GM12878 (cell line): ENCODE measurements around the gene RHOG. TPM values are rescaled to one million over a fixed set of nuclear protein-coding genes. Genes with fewer than 3 reads are reported as not detected.

Source experiments
- ATAC-seq: fragments of 200-7000 bp; cut with Tn5 transposase; 3 replicates; pipeline ENCODE4 v1.9.1; 2020; ENCODE audit warnings: mild to moderate bottlenecking, moderate library complexity
- BruUV-seq: library from RNA; stranded (reverse); fragments of 400-500 nt; replicated peaks from 2 replicates; lab custom pipeline; 2021; lab: Mats Ljungman, UMichigan
- CTCF ChIA-PET: fragments of 300-600 bp; sonication (Branson Sonifier 250); formaldehyde crosslinking; extraction: SDS; loops from one replicate; lab custom pipeline; 2021; ENCODE audit warnings: inconsistent platforms; lab: Yijun Ruan, JAX
- POLR2A ChIA-PET: fragments of 350-600 bp; formaldehyde crosslinking; extraction: SDS; loops from one replicate; lab custom pipeline; 2021; ENCODE audit warnings: inconsistent platforms; lab: Charles Lee
- RAD21 ChIA-PET: fragments of 300-600 bp; sonication (Branson Sonifier 250); formaldehyde crosslinking; loops from one replicate; lab custom pipeline; 2023; ENCODE audit warnings: antibody characterized with exemption; ENCODE audit not compliant: unreplicated experiment; lab: Charles Lee
- SMC1A ChIA-PET: fragments of 300-600 bp; sonication (Branson Sonifier 250); formaldehyde crosslinking; loops from one replicate; lab custom pipeline; 2023; ENCODE audit not compliant: unreplicated experiment, uncharacterized antibody; lab: Charles Lee
- DNase-seq: peaks from one replicate; pipeline ENCODE4 v3.0.0-alpha.2; 2011; ENCODE audit warnings: low read depth, low spot score
- FAIRE-seq: peaks from 3 replicates; lab custom pipeline; 2011; peaks lifted over from hg19 to GRCh38; lab: Jason Lieb, UNC
- H2AFZ ChIP-seq: 2 replicates; pipeline ENCODE4 v1.6.0; 2011; ENCODE audit warnings: low read depth, low read length, control low read depth; ENCODE audit not compliant: control insufficient read depth
- H3K27ac ChIP-seq: 2 replicates; pipeline ENCODE4 v1.5.1; 2011; ENCODE audit warnings: control low read depth; ENCODE audit not compliant: control insufficient read depth, insufficient read depth
- H3K27me3 ChIP-seq, 2 experiments: replicated peaks in 1 of 2; 2 replicates each; pipeline versions ENCODE4 v1.6.0 to v1.6.1; 2011; ENCODE audit warnings: low read length in 1 of 2; ENCODE audit not compliant: control insufficient read depth in 2 of 2, insufficient read depth in 2 of 2
- H3K36me3 ChIP-seq, 2 experiments: 2 replicates each; pipeline ENCODE4 v1.5.1; 2011; ENCODE audit warnings: low read length in 1 of 2; ENCODE audit not compliant: control insufficient read depth in 2 of 2, insufficient read depth in 2 of 2
- H3K4me1 ChIP-seq: 2 replicates; pipeline ENCODE4 v1.6.1; 2011; ENCODE audit warnings: mild to moderate bottlenecking, low read length, moderate library complexity, mixed read lengths; ENCODE audit not compliant: control insufficient read depth, insufficient read depth
- H3K4me2 ChIP-seq: 2 replicates; pipeline ENCODE4 v1.6.0; 2011; ENCODE audit warnings: control low read depth; ENCODE audit not compliant: control insufficient read depth, insufficient read depth
- H3K4me3 ChIP-seq: fragments of 200-600 bp; sonication (generic); 2 replicates; pipeline ENCODE4 v1.5.1; 2016
- H3K79me2 ChIP-seq: 2 replicates; pipeline ENCODE4 v1.6.0; 2011; ENCODE audit warnings: low read length; ENCODE audit not compliant: control insufficient read depth, insufficient read depth
- H3K9ac ChIP-seq: 2 replicates; pipeline ENCODE4 v1.8.0; 2011; ENCODE audit warnings: low read length, control low read depth, mixed read lengths; ENCODE audit not compliant: control insufficient read depth, insufficient read depth
- H3K9me3 ChIP-seq: replicated peaks from 3 replicates; pipeline ENCODE4 v1.5.1; 2011; ENCODE audit warnings: mild to moderate bottlenecking, low read length; ENCODE audit not compliant: control insufficient read depth, insufficient read depth
- H4K20me1 ChIP-seq: 2 replicates; pipeline ENCODE4 v1.6.0; 2011; ENCODE audit not compliant: control insufficient read depth, insufficient read depth
- FOS ChIP-seq: IDR thresholded peaks from 3 replicates; pipeline ENCODE4 v1.6.1; 2011; ENCODE audit warnings: borderline replicate concordance; ENCODE audit not compliant: insufficient read length; ENCODE audit errors: extremely low read depth
- HDGF ChIP-seq: fragments of 450-650 bp; IDR thresholded peaks from 2 replicates; pipeline ENCODE4 v1.6.1; 2016; ENCODE audit warnings: antibody characterized with exemption
- LARP7 ChIP-seq: fragments of 450-650 bp; IDR thresholded peaks from 2 replicates; pipeline ENCODE4 v1.6.1; 2017; ENCODE audit warnings: mild to moderate bottlenecking
- MTA3 ChIP-seq: IDR thresholded peaks from 2 replicates; pipeline ENCODE4 v1.6.1; 2012; ENCODE audit warnings: low read length, inconsistent platforms, borderline replicate concordance
- PML ChIP-seq: IDR thresholded peaks from 2 replicates; pipeline ENCODE4 v1.6.1; 2012; ENCODE audit warnings: low read length, inconsistent platforms
- RELA ChIP-seq: fragments of 450-650 bp; IDR thresholded peaks from 2 replicates; pipeline ENCODE4 v1.8.0; 2014; ENCODE audit warnings: borderline replicate concordance; ENCODE audit not compliant: partially characterized antibody
- SIN3A ChIP-seq: IDR thresholded peaks from 2 replicates; pipeline ENCODE4 v1.6.1; 2012; ENCODE audit warnings: low read depth, low read length, improper control_type of control experiment
- SREBF1 ChIP-seq: IDR thresholded peaks from 2 replicates; pipeline ENCODE4 v1.6.1; 2012; ENCODE audit warnings: mild to moderate bottlenecking, low read length
- TAF1 ChIP-seq: IDR thresholded peaks from 2 replicates; pipeline ENCODE4 v1.6.1; 2011; ENCODE audit warnings: mild to moderate bottlenecking, low read depth, low read length, borderline replicate concordance
- ZNF217 ChIP-seq: fragments of 450-650 bp; IDR thresholded peaks from 2 replicates; pipeline ENCODE4 v1.6.1; 2017; ENCODE audit warnings: antibody characterized with exemption, mild to moderate bottlenecking
- ZNF274 ChIP-seq: IDR thresholded peaks from one replicate; pipeline ENCODE4 v1.8.0; 2011; ENCODE audit not compliant: insufficient read length, insufficient read depth
- ZNF384 ChIP-seq: IDR thresholded peaks from 2 replicates; pipeline ENCODE4 v1.6.1; 2012; ENCODE audit warnings: low read depth, mild to moderate bottlenecking, low read length, improper control_type of control experiment, borderline replicate concordance
- WGBS: methylation state at CpG from one replicate; pipeline ENCODE4 v1.1.6; 2016; ENCODE audit warnings: low lambda C conversion rate; ENCODE audit not compliant: insufficient replicate concordance, insufficient coverage; ENCODE audit errors: missing lambda C conversion rate; 5-methylcytosine and 5-hydroxymethylcytosine counted together
- in situ Hi-C: fragments of 300-500 bp; cut with MboI; formaldehyde crosslinking; loops from 9 replicates; pipeline ENCODE4 v1.14.3; 2018; ENCODE audit warnings: mixed read lengths
- intact Hi-C: fragments of 100-400 bp; cut with micrococcal nuclease; formaldehyde crosslinking; loops from one replicate; pipeline ENCODE4 v1.14.2; 2022; ENCODE audit not compliant: unreplicated experiment
- polyA plus RNA-seq, 11 experiments: library from polyadenylated mRNA; depleted of rRNA in 4 of 11; unstranded in 6 of 11; stranded (reverse) in 5 of 11; fragments of >200 nt; fragmentation: Nextera tagmentation in 4 of 11; fragmentation: Illumina TruSeq in 1 of 11; extraction: Ambion mirVana in 4 of 11; extraction: Trizol in 1 of 11; gene quantifications; 1 replicate in 1 of 11; 2 replicates in 10 of 11; pipeline versions ENCODE4 v1.2.1 to v1.2.3, GENCODE V29; 2011 to 2016; ENCODE audit warnings: inconsistent platforms in 2 of 11, missing spikeins in 2 of 11, low read depth in 1 of 11
- total RNA-seq, 4 experiments: library from RNA; depleted of rRNA in 3 of 4; stranded (reverse); fragments of >200 nt in 3 of 4; fragmentation: Illumina TruSeq in 1 of 4; extraction: Trizol in 1 of 4; gene quantifications; 2 replicates each; pipeline versions ENCODE4 v1.2.1 to v1.2.3, GENCODE V29; 2013 to 2021
- TF ChIP-seq, protein P1 (sequence below): fragments of 450-650 bp; IDR thresholded peaks from 2 replicates; pipeline ENCODE4 v1.6.1; 2017; ENCODE audit warnings: mild to moderate bottlenecking, moderate library complexity
- TF ChIP-seq, protein P2 (sequence below): IDR thresholded peaks from 2 replicates; pipeline ENCODE4 v1.6.1; 2011; ENCODE audit warnings: low read depth, low read length, improper control_type of control experiment, borderline replicate concordance
- TF ChIP-seq, protein P3 (sequence below): fragments of 450-650 bp; formaldehyde crosslinking; IDR thresholded peaks from 2 replicates; pipeline ENCODE4 v1.4.0; 2022; ENCODE audit warnings: mild to moderate bottlenecking, moderate library complexity
- TF ChIP-seq, protein P4 (sequence below): IDR thresholded peaks from 2 replicates; pipeline ENCODE4 v1.6.1; 2012; ENCODE audit warnings: low read depth, low read length, improper control_type of control experiment

Gene RHOG
- total and polyA plus RNA-seq, 10 of the 15 experiments (the other 5 are each of a cell fraction or from before 2014, with no cell fraction given): 16.0 to 172 (median 94.8) TPM

DNA sequence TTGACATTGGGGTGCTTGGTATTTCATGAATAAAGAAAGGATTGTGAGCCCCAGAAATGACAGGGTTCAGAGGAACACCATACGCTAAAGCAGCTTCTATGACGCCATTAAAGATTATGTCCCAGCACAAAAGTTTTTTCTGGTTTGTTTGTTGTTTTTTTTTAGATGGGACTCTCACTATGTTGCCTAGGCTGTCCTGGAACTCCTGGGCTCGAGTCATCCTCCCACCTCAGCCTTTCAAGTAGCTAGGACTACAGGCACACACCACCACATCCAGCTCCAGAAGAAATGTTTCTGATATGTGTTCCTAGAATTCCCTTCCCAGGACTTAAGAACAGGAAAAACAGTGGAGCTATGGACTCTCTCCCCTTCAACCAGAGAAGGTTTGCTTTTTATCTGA is 2.6 kb upstream of the RHOG start:
- no peaks in the 10 kb centered on the region for H3K27me3 ChIP-seq
- no peak overlapping the region for H3K4me2 ChIP-seq
- ChIA-PET RAD21 (interaction anchor here (1.9 to 3.6 kb wide), 2 partner anchors 12 to 229 kb away, joined by 9 to 24 read pairs; partner anchors contain the start of gene STIM1), CTCF (interaction anchor here (0.6 to 39.6 kb wide), 4 partner anchors 17 to 226 kb away, joined by 4 to 1047 read pairs (median 492); partner anchors contain the start of gene STIM1), SMC1A (interaction anchor here (0.9 to 21.1 kb wide), 6 partner anchors 9 to 229 kb away, joined by 3 to 805 read pairs (median 8); partner anchors contain the start of genes PGAP2 and STIM1), POLR2A (interaction anchor here (0.9 to 12.0 kb wide), 3 partner anchors 11 to 35 kb away, joined by 3 to 242 read pairs (median 3); partner anchors contain the start of gene STIM1)
- in situ Hi-C loops (loop anchor here (25.0 kb wide), 1 partner anchor 544 kb away; the partner anchor contains the start of gene TRIM21), intact Hi-C loops (no loop called here)
- no peak for ATAC-seq
- peaks cover 5% of the 10 kb centered on the region for H3K4me1 ChIP-seq
- no peaks in the 10 kb centered on the region for H3K36me3 ChIP-seq
- no peak overlapping the region for H3K9ac ChIP-seq
- no peak overlapping the region for H3K4me3 ChIP-seq
- peaks cover 24% of the 10 kb centered on the region for H3K79me2 ChIP-seq
- DNase-seq: no peak
- TF ChIP-seq PML (no peak), HDGF (no peak), SIN3A (no peak), TAF1 (no peak), SREBF1 (no peak), MTA3 (no peak), LARP7 (no peak), FOS (no peak), ZNF384 (no peak), ZNF217 (no peak), RELA (no peak), ZNF274 (no peak)
- TF ChIP-seq, protein P1, sequence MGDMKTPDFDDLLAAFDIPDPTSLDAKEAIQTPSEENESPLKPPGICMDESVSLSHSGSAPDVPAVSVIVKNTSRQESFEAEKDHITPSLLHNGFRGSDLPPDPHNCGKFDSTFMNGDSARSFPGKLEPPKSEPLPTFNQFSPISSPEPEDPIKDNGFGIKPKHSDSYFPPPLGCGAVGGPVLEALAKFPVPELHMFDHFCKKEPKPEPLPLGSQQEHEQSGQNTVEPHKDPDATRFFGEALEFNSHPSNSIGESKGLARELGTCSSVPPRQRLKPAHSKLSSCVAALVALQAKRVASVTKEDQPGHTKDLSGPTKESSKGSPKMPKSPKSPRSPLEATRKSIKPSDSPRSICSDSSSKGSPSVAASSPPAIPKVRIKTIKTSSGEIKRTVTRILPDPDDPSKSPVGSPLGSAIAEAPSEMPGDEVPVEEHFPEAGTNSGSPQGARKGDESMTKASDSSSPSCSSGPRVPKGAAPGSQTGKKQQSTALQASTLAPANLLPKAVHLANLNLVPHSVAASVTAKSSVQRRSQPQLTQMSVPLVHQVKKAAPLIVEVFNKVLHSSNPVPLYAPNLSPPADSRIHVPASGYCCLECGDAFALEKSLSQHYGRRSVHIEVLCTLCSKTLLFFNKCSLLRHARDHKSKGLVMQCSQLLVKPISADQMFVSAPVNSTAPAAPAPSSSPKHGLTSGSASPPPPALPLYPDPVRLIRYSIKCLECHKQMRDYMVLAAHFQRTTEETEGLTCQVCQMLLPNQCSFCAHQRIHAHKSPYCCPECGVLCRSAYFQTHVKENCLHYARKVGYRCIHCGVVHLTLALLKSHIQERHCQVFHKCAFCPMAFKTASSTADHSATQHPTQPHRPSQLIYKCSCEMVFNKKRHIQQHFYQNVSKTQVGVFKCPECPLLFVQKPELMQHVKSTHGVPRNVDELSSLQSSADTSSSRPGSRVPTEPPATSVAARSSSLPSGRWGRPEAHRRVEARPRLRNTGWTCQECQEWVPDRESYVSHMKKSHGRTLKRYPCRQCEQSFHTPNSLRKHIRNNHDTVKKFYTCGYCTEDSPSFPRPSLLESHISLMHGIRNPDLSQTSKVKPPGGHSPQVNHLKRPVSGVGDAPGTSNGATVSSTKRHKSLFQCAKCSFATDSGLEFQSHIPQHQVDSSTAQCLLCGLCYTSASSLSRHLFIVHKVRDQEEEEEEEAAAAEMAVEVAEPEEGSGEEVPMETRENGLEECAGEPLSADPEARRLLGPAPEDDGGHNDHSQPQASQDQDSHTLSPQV: no peak
- TF ChIP-seq, protein P2, sequence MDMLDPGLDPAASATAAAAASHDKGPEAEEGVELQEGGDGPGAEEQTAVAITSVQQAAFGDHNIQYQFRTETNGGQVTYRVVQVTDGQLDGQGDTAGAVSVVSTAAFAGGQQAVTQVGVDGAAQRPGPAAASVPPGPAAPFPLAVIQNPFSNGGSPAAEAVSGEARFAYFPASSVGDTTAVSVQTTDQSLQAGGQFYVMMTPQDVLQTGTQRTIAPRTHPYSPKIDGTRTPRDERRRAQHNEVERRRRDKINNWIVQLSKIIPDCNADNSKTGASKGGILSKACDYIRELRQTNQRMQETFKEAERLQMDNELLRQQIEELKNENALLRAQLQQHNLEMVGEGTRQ: no peak
- TF ChIP-seq, protein P3, sequence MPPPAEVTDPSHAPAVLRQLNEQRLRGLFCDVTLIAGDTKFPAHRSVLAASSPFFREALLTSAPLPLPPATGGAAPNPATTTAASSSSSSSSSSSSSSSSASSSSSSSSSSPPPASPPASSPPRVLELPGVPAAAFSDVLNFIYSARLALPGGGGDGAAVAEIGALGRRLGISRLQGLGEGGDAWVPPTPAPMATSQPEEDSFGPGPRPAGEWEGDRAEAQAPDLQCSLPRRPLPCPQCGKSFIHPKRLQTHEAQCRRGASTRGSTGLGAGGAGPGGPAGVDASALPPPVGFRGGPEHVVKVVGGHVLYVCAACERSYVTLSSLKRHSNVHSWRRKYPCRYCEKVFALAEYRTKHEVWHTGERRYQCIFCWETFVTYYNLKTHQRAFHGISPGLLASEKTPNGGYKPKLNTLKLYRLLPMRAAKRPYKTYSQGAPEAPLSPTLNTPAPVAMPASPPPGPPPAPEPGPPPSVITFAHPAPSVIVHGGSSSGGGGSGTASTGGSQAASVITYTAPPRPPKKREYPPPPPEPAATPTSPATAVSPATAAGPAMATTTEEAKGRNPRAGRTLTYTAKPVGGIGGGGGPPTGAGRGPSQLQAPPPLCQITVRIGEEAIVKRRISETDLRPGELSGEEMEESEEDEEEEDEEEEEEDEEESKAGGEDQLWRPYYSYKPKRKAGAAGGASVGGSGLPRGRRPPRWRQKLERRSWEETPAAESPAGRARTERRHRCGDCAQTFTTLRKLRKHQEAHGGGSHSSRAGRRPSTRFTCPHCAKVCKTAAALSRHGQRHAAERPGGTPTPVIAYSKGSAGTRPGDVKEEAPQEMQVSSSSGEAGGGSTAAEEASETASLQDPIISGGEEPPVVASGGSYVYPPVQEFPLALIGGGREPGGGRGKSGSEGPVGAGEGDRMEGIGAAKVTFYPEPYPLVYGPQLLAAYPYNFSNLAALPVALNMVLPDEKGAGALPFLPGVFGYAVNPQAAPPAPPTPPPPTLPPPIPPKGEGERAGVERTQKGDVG (CRISPR knock-in tag): no peak
- TF ChIP-seq, protein P4, sequence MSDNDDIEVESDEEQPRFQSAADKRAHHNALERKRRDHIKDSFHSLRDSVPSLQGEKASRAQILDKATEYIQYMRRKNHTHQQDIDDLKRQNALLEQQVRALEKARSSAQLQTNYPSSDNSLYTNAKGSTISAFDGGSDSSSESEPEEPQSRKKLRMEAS: no peak
- no peaks in the 10 kb centered on the region for H3K9me3 ChIP-seq
- no peak overlapping the region for H2AFZ ChIP-seq
- no peak for FAIRE-seq
- no peak overlapping the region for H3K27ac ChIP-seq
- 74% methylated on average over 3 of the region's 3 CpGs for WGBS
- H4K20me1 ChIP-seq: no peaks in the 10 kb centered on the region
- BruUV-seq: no TSS peak
